Activated CD8-positive, alpha-beta memory T cell treated with anti-CD3 and anti-CD28 coated beads, Interleukin-2, amount 50 U/mL, for 24 hours (primary cell): ENCODE measurements around the gene TMEM248.
"Not testable (repeated sequence)": the region's sequence is repeated elsewhere in the genome, so short reads cannot be mapped to it uniquely, and the experiment has no call there.

Experiments used
- DNase-seq: peaks from one replicate; pipeline ENCODE4 v3.0.0-alpha.2; 2020; ENCODE audit errors: extremely low read depth

TMEM248 gene

GRCh38 chr7:67000601-67001258 lies 79.7 kb downstream of the TMEM248 start:
- not testable (repeated sequence) for DNase-seq

GRCh38 chr7:67004145-67004544 lies 83.1 kb downstream of the TMEM248 start:
- DNase-seq: not testable (repeated sequence)

GRCh38 chr7:67006965-67007364 lies 85.9 kb downstream of the TMEM248 start:
- no peak for DNase-seq
